HEK293T (cell line): Measurements from ENCODE around the gene CTDSPL.

Experiments used
- ARNT ChIP-seq: fragments of 450-650 bp; IDR thresholded peaks from 2 replicates; pipeline ENCODE4 v1.6.1; 2017; ENCODE audit warnings: mild to moderate bottlenecking
- CTBP1 ChIP-seq: fragments of 450-650 bp; IDR thresholded peaks from 2 replicates; pipeline ENCODE4 v1.6.1; 2016; ENCODE audit warnings: borderline replicate concordance
- L3MBTL2 ChIP-seq: fragments of 450-650 bp; conservative IDR thresholded peaks from 2 replicates; pipeline ENCODE4 v1.6.1; 2016; ENCODE audit warnings: mild to moderate bottlenecking
- NFRKB ChIP-seq: fragments of 450-650 bp; IDR thresholded peaks from 2 replicates; pipeline ENCODE4 v1.6.1; 2016; ENCODE audit warnings: mild to moderate bottlenecking, moderate library complexity
- TARDBP ChIP-seq: fragments of 450-650 bp; IDR thresholded peaks from 2 replicates; pipeline ENCODE4 v1.6.1; 2016
- ZNF384 ChIP-seq: fragments of 450-650 bp; IDR thresholded peaks from 2 replicates; pipeline ENCODE4 v1.6.1; 2016

DNA sequence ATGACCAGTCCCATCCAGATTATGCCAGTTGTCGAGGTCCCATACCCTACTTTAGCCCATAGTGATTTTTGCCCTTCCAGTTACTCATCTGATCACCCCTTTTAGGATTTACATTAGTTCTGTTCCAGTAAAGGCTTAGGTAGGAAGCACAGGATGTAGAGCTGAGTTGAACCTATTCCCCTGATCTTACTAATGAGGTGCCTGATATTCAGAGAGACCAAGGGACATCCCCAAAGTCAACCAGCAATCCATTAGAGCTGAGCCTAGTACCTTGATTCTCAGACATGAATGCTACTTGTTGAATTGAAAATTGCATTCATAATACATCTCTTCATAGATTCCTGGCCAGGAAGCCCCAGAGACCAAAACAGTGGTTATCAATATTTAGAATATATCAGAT, 24.7 kb downstream of the CTDSPL start:
- TF ChIP-seq ARNT = no peak
- no peak for TF ChIP-seq ZNF384
- no peak for TF ChIP-seq L3MBTL2
- no peak for TF ChIP-seq NFRKB
- no peak for TF ChIP-seq CTBP1
- TF ChIP-seq TARDBP = no peak
